ENCODE measurements around the gene CELF4.

- TF ChIP-seq POLR2AphosphoS5 (IDR thresholded peaks at IDR 0.05; ENCODE audit: low read depth, low read length) (no peak), CTCF (IDR thresholded peaks at IDR 0.05) (no peak), SIN3A (IDR thresholded peaks at IDR 0.05; ENCODE audit: borderline replicate concordance, insufficient read depth, low read depth, low read length) (no peak), REST (IDR thresholded peaks at IDR 0.05; ENCODE audit: insufficient read depth in 1 of 2, low read depth in 2 of 2, low read length in 1 of 2) (no peak), TCF7L2 (IDR thresholded peaks at IDR 0.05; ENCODE audit: low read depth, low read length) (no peak)
Measured at GRCh38 chr18:37575646-37576045, 10.0 kb upstream of the CELF4 start.
